Aorta (tissue), 5 donors: ENCODE measurements around the gene DPP3. TPM values are rescaled to one million over a fixed set of nuclear protein-coding genes. Genes with fewer than 3 reads are reported as not detected.

Experiments used
- ATAC-seq: fragments of 200-7000 bp; cut with Tn5 transposase; one replicate; pipeline ENCODE4 v1.9.1; 2022; ENCODE audit warnings: moderate library complexity; ENCODE audit not compliant: low FRiP score
- DNase-seq, 2 donors: peaks; one replicate each; pipeline ENCODE4 v3.0.0-alpha.2; 2020
- H3K27ac ChIP-seq, 2 donors: one replicate each; pipeline ENCODE4 v1.5.1; 2013; ENCODE audit warnings: low read length in 2 of 2, mild to moderate bottlenecking in 2 of 2, moderate library complexity in 2 of 2, control low read depth in 1 of 2, inconsistent platforms in 1 of 2, low read depth in 1 of 2
- H3K27me3 ChIP-seq, 2 donors: one replicate each; pipeline ENCODE4 v1.6.1; 2013; ENCODE audit warnings: control low read depth in 1 of 2, low read length in 1 of 2, mild to moderate bottlenecking in 1 of 2, moderate library complexity in 1 of 2; ENCODE audit not compliant: insufficient read depth in 2 of 2, control insufficient read depth in 1 of 2
- H3K36me3 ChIP-seq, 2 donors: one replicate each; pipeline ENCODE4 v1.6.1; 2013; ENCODE audit warnings: control low read depth in 1 of 2, low read length in 1 of 2, mild to moderate bottlenecking in 1 of 2; ENCODE audit not compliant: insufficient read depth in 2 of 2, control insufficient read depth in 1 of 2
- H3K4me1 ChIP-seq, 2 donors: one replicate each; pipeline ENCODE4 v1.6.1; 2013; ENCODE audit warnings: low read length in 2 of 2, control low read depth in 1 of 2, mild to moderate bottlenecking in 1 of 2, moderate library complexity in 1 of 2; ENCODE audit not compliant: insufficient read depth in 2 of 2, control insufficient read depth in 1 of 2
- H3K4me3 ChIP-seq, 2 donors: one replicate each; pipeline ENCODE4 v1.5.1; 2013; ENCODE audit warnings: low read length in 2 of 2, control low read depth in 1 of 2, mild to moderate bottlenecking in 1 of 2
- H3K9me3 ChIP-seq: one replicate; pipeline ENCODE4 v1.6.1; 2013; ENCODE audit warnings: mild to moderate bottlenecking, low read length; ENCODE audit not compliant: control insufficient read depth
- WGBS, 2 donors: extraction: QIAGEN DNeasy Blood & Tissue Kit; methylation state at CpG; one replicate each; pipeline ENCODE4 v1.1.7; 2013; 5-methylcytosine and 5-hydroxymethylcytosine counted together
- intact Hi-C, 2 donors: fragments of 100-400 bp; cut with DNase I; formaldehyde crosslinking; loops; one replicate each; pipeline versions ENCODE4 v1.14.2 to v1.15.0; 2022
- polyA plus RNA-seq, 2 donors: library from polyadenylated mRNA; stranded (reverse); fragments of 200-250 nt; gene quantifications; one replicate each; pipeline ENCODE4 v1.2.3, GENCODE V29; 2013
- total RNA-seq, 2 donors: library from RNA; stranded (reverse); fragmentation: NEBNext Ultra II Directional; extraction: Animal tissue kit (Norgen Biotek cat#: 25700); gene quantifications; one replicate each; pipeline ENCODE4 v1.2.1, GENCODE V29; 2021
- donor health status: healthy with polysubstance abuse.
- donor health status: Bipolar disorder and iron deficiency.
- donor health status: DM: no; HTN: no; CAD: no.
- donor health status: DM: no; HTN: no; CAD: no.
- donor health status: DM: yes; HTN: yes; CAD: no.

The DPP3 gene
- total and polyA plus RNA-seq, 4 donors = 15.5 to 24.8 (median 21.3) TPM

DNA sequence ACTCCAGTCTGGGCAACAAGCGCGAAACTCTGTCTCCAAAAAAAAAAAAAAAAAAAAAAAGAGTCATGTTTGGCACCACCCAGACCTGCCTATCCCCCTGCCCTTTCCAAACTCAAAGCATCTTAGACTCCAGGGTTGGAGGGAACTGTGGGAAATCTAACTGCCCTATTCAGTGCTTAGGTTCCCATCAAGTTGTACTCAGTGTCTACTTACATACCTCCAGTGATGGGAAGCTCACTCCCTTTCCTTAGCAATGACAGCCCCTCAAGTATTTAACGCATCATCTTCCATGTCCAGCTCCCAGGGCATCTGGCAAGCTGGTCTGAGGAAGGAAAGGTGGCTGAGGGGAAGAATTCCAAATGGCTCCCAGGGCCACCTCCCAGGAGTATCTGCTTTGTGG is 69.5 kb downstream of the DPP3 start:
- Histone ChIP-seq H3K27me3 (no peaks in the 10 kb centered on the region), H3K36me3 (no peaks in the 10 kb centered on the region), H3K9me3 (no peaks in the 10 kb centered on the region), H3K4me3 (no peak overlapping the region), H3K4me1 (no peaks in the 10 kb centered on the region), H3K27ac (no peak overlapping the region)
- no peak for ATAC-seq
- intact Hi-C loops = no loop called here
- no peak for DNase-seq
- WGBS, 2 donors = 93 to 97% methylated on average over 3 of the region's 3 CpGs

DNA sequence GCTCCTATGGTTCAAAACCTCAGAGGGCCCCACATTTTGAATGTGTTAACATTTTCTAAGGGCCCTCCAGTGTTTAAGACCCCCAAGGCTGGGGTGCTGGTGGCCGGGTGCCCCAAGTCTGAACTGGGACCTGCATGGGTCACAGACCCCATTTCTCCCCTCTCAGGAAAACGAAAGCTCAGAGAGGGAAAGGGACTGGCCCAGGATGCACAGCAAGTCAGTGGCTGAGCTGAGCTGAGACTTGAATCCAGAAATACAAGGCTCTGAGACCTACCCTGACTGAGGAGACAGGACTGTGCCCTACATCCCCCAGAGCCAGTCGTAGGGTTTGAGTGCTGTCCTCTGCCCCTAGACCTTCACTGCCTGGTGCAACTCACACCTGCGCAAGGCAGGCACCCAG is 70.7 kb downstream of the DPP3 start:
- ATAC-seq (no peak), DNase-seq (no peak)
- Histone ChIP-seq H3K9me3 (no peaks in the 10 kb centered on the region), H3K4me1 (no peaks in the 10 kb centered on the region), H3K36me3 (no peaks in the 10 kb centered on the region), H3K4me3 (no peak overlapping the region), H3K27ac (no peak overlapping the region), H3K27me3 (no peaks in the 10 kb centered on the region)
- intact Hi-C loops = no loop called here
- WGBS, 2 donors = 92 to 96% methylated on average over 4 of the region's 4 CpGs

DNA sequence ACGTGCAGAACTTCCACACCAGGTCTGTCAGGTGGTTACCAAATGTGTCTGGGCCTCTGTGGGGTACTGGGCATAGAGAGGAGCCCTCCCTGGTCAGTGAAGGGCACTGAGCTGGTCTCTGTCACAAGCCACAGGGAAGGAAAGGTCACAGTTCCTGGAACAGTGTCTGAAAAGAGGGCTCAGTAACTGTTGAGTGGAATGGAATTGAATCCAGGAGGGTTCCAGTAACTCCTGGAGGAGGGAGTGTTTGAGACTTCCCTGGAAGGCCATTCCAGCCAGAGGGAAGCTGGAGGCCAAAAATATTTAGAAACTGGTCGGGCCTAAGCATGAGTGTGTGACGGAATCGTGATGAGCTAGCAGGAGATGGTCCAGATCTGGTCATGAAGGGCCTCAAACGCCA is 74.4 kb downstream of the DPP3 start:
- WGBS, 2 donors = 82 to 83% methylated on average over 5 of the region's 5 CpGs
- no peaks in the 10 kb centered on the region for H3K36me3 ChIP-seq
- H3K27ac ChIP-seq = no peak overlapping the region
- no peaks in the 10 kb centered on the region for H3K9me3 ChIP-seq
- no peak for DNase-seq
- no peaks in the 10 kb centered on the region for H3K4me1 ChIP-seq
- H3K27me3 ChIP-seq = no peaks in the 10 kb centered on the region
- intact Hi-C loops = no loop called here
- ATAC-seq = no peak
- H3K4me3 ChIP-seq = no peak overlapping the region

DNA sequence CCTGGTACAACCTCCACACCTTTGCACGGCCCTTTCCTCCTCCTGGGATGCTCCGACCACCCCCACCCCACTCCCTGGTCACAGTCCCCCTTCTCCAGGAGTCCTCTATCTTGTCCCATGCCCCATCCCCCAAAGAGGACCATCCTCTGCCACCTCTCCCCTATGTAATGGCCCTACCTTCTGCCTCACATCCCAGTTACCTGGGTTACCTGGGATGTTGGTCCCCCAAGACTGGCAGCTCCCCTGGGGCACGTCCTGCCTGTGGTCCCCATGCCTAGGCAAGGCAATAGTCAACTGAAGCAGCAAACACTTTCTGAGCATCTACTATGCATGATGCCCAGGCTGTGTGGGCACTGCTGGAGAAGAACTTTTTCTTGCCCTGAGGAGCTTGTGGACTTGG is 75.2 kb downstream of the DPP3 start:
- ATAC-seq (no peak), DNase-seq (no peak)
- no peak overlapping the region for H3K27ac ChIP-seq
- no peaks in the 10 kb centered on the region for H3K27me3 ChIP-seq
- intact Hi-C loops = no loop called here
- WGBS, 2 donors = 80 to 88% methylated on average over 3 of the region's 3 CpGs
- H3K4me1 ChIP-seq = no peaks in the 10 kb centered on the region
- no peaks in the 10 kb centered on the region for H3K36me3 ChIP-seq
- H3K9me3 ChIP-seq = no peaks in the 10 kb centered on the region
- no peak overlapping the region for H3K4me3 ChIP-seq

DNA sequence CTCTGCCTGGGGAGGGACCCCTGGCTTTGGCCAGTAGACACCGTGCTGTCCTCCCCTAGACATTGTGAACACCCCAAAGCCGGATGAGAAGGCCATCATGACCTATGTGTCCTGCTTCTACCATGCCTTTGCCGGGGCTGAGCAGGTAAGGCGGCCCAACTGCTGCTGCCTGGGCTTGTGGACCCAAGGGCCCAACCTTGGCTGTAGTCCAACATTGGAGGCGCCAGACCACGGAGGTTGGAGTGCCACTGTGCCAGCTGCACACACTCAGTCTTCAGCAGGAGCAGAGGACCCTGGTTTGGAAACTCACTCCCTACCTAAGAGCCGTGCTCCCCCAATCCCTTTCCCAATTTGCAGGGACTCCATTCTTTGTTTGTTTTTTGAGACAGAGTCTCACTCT is 75.9 kb downstream of the DPP3 start:
- DNase-seq = no peak
- intact Hi-C loops = no loop called here
- ATAC-seq = no peak
- H3K9me3 ChIP-seq = no peaks in the 10 kb centered on the region
- no peaks in the 10 kb centered on the region for H3K36me3 ChIP-seq
- no peaks in the 10 kb centered on the region for H3K4me1 ChIP-seq
- no peaks in the 10 kb centered on the region for H3K27me3 ChIP-seq
- WGBS, 2 donors = 78 to 80% methylated on average over 7 of the region's 7 CpGs
- no peak overlapping the region for H3K27ac ChIP-seq
- no peak overlapping the region for H3K4me3 ChIP-seq

DNA sequence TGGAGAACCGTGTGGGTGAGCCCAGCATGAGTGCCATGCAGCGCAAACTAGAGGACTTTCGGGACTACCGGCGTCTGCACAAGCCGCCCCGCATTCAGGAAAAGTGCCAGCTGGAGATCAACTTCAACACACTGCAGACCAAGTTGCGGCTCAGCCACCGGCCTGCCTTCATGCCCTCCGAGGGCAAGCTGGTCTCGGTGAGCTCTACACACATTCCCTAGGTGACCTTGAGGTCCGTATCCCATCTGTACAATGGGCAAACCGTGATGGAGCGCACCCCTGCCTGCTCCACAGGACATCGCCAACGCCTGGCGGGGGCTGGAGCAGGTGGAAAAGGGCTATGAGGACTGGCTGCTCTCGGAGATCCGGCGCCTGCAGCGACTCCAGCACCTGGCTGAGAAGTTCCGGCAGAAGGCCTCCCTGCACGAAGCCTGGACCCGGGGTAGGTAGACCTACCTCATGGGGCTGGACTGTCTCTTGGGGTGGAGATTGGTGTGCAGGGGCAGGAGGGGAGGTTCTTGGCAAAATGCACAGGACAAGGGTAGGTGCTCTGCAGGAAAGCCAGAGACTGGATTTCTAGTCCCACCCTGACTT is 77.6 kb downstream of the DPP3 start:
- intact Hi-C loops = no loop called here
- DNase-seq (no peak), ATAC-seq (no peak)
- 92 to 93% methylated on average over 24 of the region's 24 CpGs for WGBS, 2 donors
- no peaks in the 10 kb centered on the region for H3K9me3 ChIP-seq
- no peaks in the 10 kb centered on the region for H3K4me1 ChIP-seq
- no peaks in the 10 kb centered on the region for H3K27me3 ChIP-seq
- no peak overlapping the region for H3K4me3 ChIP-seq
- H3K36me3 ChIP-seq = no peaks in the 10 kb centered on the region
- H3K27ac ChIP-seq = no peak overlapping the region

Other genes starting within 250 kb of the DPP3 start
- gene KLC2, start 222.7 kb upstream of the DPP3 start, total RNA-seq = 10 to 100 TPM; 32.4 to 34.3 TPM
- 10 to 100 TPM; 14.8 to 27.0 TPM for gene KLC2, start 222.7 kb upstream of the DPP3 start, polyA plus RNA-seq
- 100 to 1,000 TPM; 102 to 111 TPM for gene RAB1B, start 211.8 kb upstream of the DPP3 start, total RNA-seq
- 100 to 1,000 TPM; 125 to 130 TPM for gene RAB1B, start 211.8 kb upstream of the DPP3 start, polyA plus RNA-seq
- 1 to 10 TPM in 1 of 2 donors, under 1 TPM in 1; 0.75 to 1.1 TPM for gene CNIH2, start 202.3 kb upstream of the DPP3 start, total RNA-seq
- gene CNIH2, start 202.3 kb upstream of the DPP3 start, polyA plus RNA-seq = under 1 TPM in 1 of 2 donors, not detected in 1; 0.18 TPM
- 10 to 100 TPM; 73.2 to 75.5 TPM for gene YIF1A, start 191.3 kb upstream of the DPP3 start, total RNA-seq
- gene YIF1A, start 191.3 kb upstream of the DPP3 start, polyA plus RNA-seq = 100 to 1,000 TPM in 1 of 2 donors, 10 to 100 TPM in 1; 76.0 to 109 TPM
- gene TMEM151A, start 188.5 kb upstream of the DPP3 start, total RNA-seq = under 1 TPM in 1 of 2 donors, not detected in 1; 0.13 TPM
- not detected for gene TMEM151A, start 188.5 kb upstream of the DPP3 start, polyA plus RNA-seq
- gene CD248, start 163.4 kb upstream of the DPP3 start, total RNA-seq = 100 to 1,000 TPM in 1 of 2 donors, 10 to 100 TPM in 1; 38.6 to 118 TPM
- gene CD248, start 163.4 kb upstream of the DPP3 start, polyA plus RNA-seq = 1 to 10 TPM; 3.1 to 7.2 TPM
- gene RIN1, start 144.0 kb upstream of the DPP3 start, total RNA-seq = 1 to 10 TPM; 8.3 to 9.1 TPM
- gene RIN1, start 144.0 kb upstream of the DPP3 start, polyA plus RNA-seq = 10 to 100 TPM in 1 of 2 donors, 1 to 10 TPM in 1; 1.8 to 13.3 TPM
- 10 to 100 TPM; 21.5 to 22.4 TPM for gene BRMS1, start 135.3 kb upstream of the DPP3 start, total RNA-seq
- 10 to 100 TPM; 24.4 to 55.2 TPM for gene BRMS1, start 135.3 kb upstream of the DPP3 start, polyA plus RNA-seq
- 10 to 100 TPM; 11.8 to 18.8 TPM for gene B4GAT1, start 132.8 kb upstream of the DPP3 start, total RNA-seq
- gene B4GAT1, start 132.8 kb upstream of the DPP3 start, polyA plus RNA-seq = 10 to 100 TPM in 1 of 2 donors, 1 to 10 TPM in 1; 7.0 to 18.3 TPM
- 1 to 10 TPM; 1.9 to 3.3 TPM for gene SLC29A2, start 108.7 kb upstream of the DPP3 start, total RNA-seq
- 1 to 10 TPM in 1 of 2 donors, under 1 TPM in 1; 0.38 to 3.9 TPM for gene SLC29A2, start 108.7 kb upstream of the DPP3 start, polyA plus RNA-seq
- 1 to 10 TPM in 1 of 2 donors, under 1 TPM in 1; 0.54 to 7.0 TPM for gene NPAS4, start 59.4 kb upstream of the DPP3 start, total RNA-seq
- gene NPAS4, start 59.4 kb upstream of the DPP3 start, polyA plus RNA-seq = 1 to 10 TPM in 1 of 2 donors, not detected in 1; 2.5 TPM
- 10 to 100 TPM; 27.6 to 33.5 TPM for gene MRPL11, start 41.6 kb upstream of the DPP3 start, total RNA-seq
- gene MRPL11, start 41.6 kb upstream of the DPP3 start, polyA plus RNA-seq = 10 to 100 TPM; 40.1 to 54.5 TPM
- gene PELI3, start 13.5 kb upstream of the DPP3 start, total RNA-seq = 10 to 100 TPM; 11.5 to 15.7 TPM
- gene PELI3, start 13.5 kb upstream of the DPP3 start, polyA plus RNA-seq = 10 to 100 TPM; 14.3 to 16.3 TPM
- 10 to 100 TPM; 27.2 to 58.1 TPM for gene BBS1, start 30.2 kb downstream of the DPP3 start, total RNA-seq
- 10 to 100 TPM; 18.9 to 34.9 TPM for gene BBS1, start 30.2 kb downstream of the DPP3 start, polyA plus RNA-seq
- 10 to 100 TPM in 1 of 2 donors, 1 to 10 TPM in 1; 9.3 to 14.7 TPM for gene ZDHHC24, start 65.6 kb downstream of the DPP3 start, total RNA-seq
- gene ZDHHC24, start 65.6 kb downstream of the DPP3 start, polyA plus RNA-seq = 1 to 10 TPM; 4.1 to 9.3 TPM
- 1 to 10 TPM in 1 of 2 donors, not detected in 1; 3.0 TPM for gene ACTN3, start 66.5 kb downstream of the DPP3 start, total RNA-seq
- gene ACTN3, start 66.5 kb downstream of the DPP3 start, polyA plus RNA-seq = not detected
- 100 to 1,000 TPM in 1 of 2 donors, 10 to 100 TPM in 1; 38.3 to 110 TPM for gene CTSF, start 88.2 kb downstream of the DPP3 start, total RNA-seq
- gene CTSF, start 88.2 kb downstream of the DPP3 start, polyA plus RNA-seq = 10 to 100 TPM; 52.1 to 98.5 TPM
- under 1 TPM; 0.19 to 0.33 TPM for gene CCDC87, start 112.6 kb downstream of the DPP3 start, total RNA-seq
- gene CCDC87, start 112.6 kb downstream of the DPP3 start, polyA plus RNA-seq = under 1 TPM in 1 of 2 donors, not detected in 1; 0.10 TPM
- gene CCS, start 112.8 kb downstream of the DPP3 start, total RNA-seq = 10 to 100 TPM; 25.7 to 48.0 TPM
- 100 to 1,000 TPM in 1 of 2 donors, 10 to 100 TPM in 1; 29.8 to 287 TPM for gene CCS, start 112.8 kb downstream of the DPP3 start, polyA plus RNA-seq
- 10 to 100 TPM; 66.3 to 66.7 TPM for gene RBM14, start 136.2 kb downstream of the DPP3 start, total RNA-seq
- 10 to 100 TPM; 11.4 to 41.4 TPM for gene RBM14, start 136.2 kb downstream of the DPP3 start, polyA plus RNA-seq
- 10 to 100 TPM; 86.9 to 98.1 TPM for gene RBM4, start 158.3 kb downstream of the DPP3 start, total RNA-seq
- gene RBM4, start 158.3 kb downstream of the DPP3 start, polyA plus RNA-seq = 10 to 100 TPM; 78.6 to 91.1 TPM
- 10 to 100 TPM in 1 of 2 donors, 1 to 10 TPM in 1; 9.2 to 16.5 TPM for gene RBM4B, start 197.5 kb downstream of the DPP3 start, total RNA-seq
- 10 to 100 TPM in 1 of 2 donors, 1 to 10 TPM in 1; 7.3 to 12.3 TPM for gene RBM4B, start 197.5 kb downstream of the DPP3 start, polyA plus RNA-seq
- gene SPTBN2, start 248.8 kb downstream of the DPP3 start, total RNA-seq = 10 to 100 TPM in 1 of 2 donors, 1 to 10 TPM in 1; 1.7 to 16.5 TPM
- gene SPTBN2, start 248.8 kb downstream of the DPP3 start, polyA plus RNA-seq = under 1 TPM; under 0.01 to 0.08 TPM